Vagina (tissue), 2 donors: ENCODE data around the gene MRPL50.

Source experiments
- POLR2A ChIP-seq, 2 donors: fragments of 450-650 bp; IDR thresholded peaks; one replicate each; pipeline ENCODE4 v1.6.1; 2017; ENCODE audit warnings: antibody characterized with exemption in 2 of 2, mild to moderate bottlenecking in 2 of 2, moderate library complexity in 2 of 2
- POLR2AphosphoS5 ChIP-seq, 2 donors: sonication (generic); formaldehyde crosslinking; IDR thresholded peaks; one replicate each; pipeline ENCODE4 v1.9.0; 2017; ENCODE audit warnings: antibody characterized with exemption in 2 of 2, mild to moderate bottlenecking in 2 of 2, low read depth in 1 of 2; ENCODE audit not compliant: insufficient read depth in 1 of 2
- TF ChIP-seq, protein P1 (sequence below), 3 experiments: fragments of 450-650 bp in 2 of 3; fragments of 200-600 bp in 1 of 3; sonication (generic) in 1 of 3; IDR thresholded peaks; one replicate each; pipeline ENCODE4 v1.5.1; 2017 to 2019; ENCODE audit warnings: antibody characterized with exemption in 3 of 3, mild to moderate bottlenecking in 2 of 3, moderate library complexity in 2 of 3

DNA sequence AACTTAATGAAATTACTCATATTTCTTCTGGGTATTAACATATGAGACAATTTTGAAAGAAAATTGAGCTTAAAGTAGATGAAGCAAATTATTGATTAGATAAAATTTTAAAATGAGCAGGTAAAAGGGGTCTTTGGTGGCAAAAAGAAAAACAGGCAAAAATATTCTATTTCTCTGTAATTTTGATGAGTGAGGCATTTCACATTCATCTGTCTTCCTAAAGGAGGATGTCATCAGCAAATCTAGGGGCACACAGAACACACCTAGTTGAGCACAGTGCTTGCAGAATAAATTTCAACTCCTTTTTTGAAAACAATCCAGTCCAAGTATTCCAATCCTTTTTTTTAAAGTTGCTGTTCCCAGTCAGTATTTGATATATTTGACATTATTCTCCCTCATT lies 16.4 kb upstream of the MRPL50 start:
- TF ChIP-seq, protein P1, sequence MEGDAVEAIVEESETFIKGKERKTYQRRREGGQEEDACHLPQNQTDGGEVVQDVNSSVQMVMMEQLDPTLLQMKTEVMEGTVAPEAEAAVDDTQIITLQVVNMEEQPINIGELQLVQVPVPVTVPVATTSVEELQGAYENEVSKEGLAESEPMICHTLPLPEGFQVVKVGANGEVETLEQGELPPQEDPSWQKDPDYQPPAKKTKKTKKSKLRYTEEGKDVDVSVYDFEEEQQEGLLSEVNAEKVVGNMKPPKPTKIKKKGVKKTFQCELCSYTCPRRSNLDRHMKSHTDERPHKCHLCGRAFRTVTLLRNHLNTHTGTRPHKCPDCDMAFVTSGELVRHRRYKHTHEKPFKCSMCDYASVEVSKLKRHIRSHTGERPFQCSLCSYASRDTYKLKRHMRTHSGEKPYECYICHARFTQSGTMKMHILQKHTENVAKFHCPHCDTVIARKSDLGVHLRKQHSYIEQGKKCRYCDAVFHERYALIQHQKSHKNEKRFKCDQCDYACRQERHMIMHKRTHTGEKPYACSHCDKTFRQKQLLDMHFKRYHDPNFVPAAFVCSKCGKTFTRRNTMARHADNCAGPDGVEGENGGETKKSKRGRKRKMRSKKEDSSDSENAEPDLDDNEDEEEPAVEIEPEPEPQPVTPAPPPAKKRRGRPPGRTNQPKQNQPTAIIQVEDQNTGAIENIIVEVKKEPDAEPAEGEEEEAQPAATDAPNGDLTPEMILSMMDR (IDR thresholded peaks at IDR 0.05): no peak
- TF ChIP-seq POLR2AphosphoS5 (IDR thresholded peaks at IDR 0.05; ENCODE audit: insufficient read depth in 1 of 2, low read depth in 1 of 2): no peak
- TF ChIP-seq POLR2A (IDR thresholded peaks at IDR 0.05): no peak
